ENCODE data around the gene PDE4D.
A peak's percentile ranks its signal among the peaks of the same experiment; 100 is the strongest.
"Not testable (repeated sequence)": the region's sequence is repeated elsewhere in the genome, so short reads cannot be mapped to it uniquely, and the experiment has no call there.

The PDE4D gene

DNA sequence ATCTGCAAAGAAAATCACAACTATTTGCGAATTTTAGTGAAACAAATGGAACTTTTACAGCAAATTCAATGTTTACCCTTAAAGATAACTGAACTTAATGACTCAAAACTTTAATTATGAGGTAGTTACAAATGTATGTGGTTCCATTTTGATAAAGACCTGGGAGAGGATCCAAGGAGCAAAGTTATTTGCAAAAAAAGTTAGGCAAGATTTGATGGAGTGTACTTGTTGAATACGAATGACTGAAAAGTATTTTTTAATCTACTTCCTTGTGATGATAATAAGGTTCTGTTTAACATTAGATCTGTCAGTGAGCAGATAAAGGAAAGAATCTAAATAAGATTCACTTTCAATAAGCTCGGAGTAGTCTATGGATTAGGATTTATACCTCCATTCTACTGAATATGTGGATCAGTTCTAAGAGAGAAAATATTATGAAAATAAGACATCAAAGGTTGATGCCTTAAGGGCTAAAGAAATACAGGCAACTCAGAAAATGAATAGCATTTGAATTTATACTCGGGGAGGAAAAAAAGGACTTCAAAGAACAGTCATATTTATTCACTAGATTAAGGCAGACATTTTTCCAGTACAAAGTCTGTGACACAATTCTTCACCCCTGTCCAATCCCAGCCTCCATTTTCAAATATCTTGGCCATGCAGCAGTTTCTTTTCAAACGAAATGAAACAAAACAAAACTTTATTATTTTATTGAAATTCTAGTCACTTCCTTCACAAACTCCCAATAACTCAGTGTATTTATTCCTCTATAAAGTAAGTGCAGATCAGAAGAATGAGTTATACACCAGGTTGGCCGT is 199.8 kb downstream of the PDE4D start:
- no peak for DNase-seq

DNA sequence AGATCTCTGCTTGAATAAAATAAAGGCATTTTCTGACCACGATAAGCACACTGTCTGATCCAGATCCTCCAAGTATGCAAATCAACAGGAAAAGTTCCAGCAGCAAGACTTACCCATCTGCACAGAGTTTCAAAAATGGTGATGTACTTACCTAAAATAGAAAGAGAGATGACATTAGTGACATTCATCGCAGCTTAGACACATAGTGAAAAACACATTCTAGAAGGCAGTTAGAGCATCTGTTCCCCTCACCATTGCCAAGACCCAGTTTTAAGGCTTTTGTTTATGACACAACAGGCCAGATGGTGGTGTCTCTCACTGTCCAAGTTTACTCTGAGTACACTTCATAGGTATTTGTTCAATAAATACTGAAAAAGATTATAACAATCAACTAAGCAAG is 207.7 kb downstream of the PDE4D start:
- DNase-seq, result peak; percentile 56

DNA sequence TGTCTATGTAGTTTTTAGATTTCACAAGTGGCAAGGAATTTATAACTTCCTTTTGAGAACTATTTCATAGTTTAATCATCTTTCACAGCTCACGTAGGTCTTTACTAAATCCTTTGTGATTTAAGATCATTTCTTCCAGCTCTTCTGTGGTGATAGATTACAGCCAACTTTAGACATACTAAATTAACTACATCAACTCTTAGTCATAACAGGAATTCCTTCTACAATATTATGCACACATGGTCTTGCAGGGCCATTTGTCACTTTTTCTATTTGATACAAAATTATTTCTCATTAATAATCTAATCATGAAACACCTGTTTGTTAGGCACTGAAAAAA is 208.4 kb downstream of the PDE4D start:
- no peak for DNase-seq

DNA sequence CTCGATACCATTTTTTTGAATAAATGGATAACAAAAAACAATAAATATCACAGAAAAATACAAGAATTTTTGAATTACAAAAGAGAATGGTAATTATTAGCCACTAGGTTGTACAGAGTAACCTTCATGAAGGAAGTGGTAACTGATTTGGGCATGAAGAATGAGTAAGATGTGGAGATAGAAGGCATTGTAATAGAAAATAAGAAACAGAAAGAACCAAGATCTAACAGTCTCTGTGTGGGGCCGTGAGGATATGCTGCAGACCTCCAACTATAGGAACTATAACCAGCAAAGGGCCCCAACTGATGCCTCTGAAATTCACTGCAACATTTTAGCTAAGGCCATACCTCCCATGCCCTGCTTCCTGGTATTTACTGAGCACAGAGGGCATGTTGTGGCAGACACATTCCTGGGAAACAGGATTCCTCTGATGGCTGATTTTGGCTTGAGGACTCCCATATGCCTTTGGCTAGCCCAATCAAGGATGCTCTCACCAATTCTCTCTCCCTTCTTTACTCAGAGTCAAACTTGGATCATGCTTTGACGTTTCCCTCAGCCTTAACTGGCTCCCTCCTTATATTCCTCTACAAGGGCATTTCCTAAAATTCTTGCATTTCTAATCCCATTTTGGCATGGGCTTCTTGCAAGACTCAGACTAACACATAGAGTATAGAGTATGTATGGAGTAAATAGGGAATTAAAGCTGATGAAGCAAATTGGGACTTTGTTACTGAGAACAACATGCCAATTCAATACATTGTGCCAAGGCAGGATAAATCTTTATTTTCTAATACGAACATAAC is 208.9 kb downstream of the PDE4D start:
- DNase-seq, result no peak

DNA sequence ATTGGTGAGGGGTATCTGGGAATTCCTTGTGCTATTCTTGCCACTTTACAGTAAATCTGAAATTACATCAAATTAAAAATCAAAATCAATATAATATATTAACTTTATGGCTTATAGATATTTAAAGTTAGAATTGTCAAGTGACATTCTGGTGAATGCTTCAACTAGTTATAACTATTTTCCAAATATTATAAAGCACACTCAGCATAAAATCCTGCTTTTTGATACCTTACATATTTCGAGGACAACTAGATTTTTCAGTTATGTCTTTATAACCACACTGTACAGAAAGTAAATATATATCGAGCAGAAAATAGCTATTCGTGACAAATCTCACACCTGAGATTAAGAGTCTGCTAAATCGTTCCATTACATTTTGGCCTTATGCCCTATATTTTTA is 210.2 kb downstream of the PDE4D start:
- DNase-seq, result no peak

DNA sequence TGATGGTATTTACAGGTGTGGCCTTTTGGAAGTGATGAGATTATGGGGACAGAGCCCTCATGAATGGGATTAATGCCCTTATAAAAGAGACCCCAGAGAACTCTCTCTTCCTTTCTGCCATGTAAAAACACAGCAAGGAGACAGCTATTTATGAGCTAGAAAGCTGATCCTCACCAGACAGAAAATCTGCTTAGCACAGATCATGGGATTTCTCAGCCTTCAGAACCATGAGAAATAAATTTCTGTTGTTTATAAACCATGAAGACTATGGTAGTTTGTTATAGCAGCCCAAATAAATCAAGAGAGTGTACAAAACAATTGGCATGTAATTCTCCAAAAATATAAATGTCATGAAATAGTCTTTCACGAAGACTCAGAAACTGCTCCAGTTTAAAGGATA is 211.0 kb downstream of the PDE4D start:
- DNase-seq, result no peak

DNA sequence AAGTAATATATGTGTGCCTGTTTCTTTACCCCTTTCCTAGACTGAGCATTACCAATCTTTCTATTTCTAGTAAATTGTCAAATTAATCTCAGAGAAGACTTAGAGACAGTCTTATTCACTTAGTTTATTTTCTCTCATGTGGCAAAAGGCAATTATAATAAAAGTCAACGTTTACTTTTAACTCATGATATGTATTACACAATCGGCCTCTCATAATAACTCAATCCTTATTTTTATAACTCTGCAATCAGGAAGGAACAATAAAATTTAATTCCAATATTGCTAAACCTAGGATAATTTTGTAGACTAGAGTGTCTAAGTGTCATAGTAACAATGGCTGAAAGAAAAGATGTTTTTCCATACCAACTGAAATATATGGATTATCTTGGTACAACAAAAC is 214.6 kb downstream of the PDE4D start:
- DNase-seq, result no peak

DNA sequence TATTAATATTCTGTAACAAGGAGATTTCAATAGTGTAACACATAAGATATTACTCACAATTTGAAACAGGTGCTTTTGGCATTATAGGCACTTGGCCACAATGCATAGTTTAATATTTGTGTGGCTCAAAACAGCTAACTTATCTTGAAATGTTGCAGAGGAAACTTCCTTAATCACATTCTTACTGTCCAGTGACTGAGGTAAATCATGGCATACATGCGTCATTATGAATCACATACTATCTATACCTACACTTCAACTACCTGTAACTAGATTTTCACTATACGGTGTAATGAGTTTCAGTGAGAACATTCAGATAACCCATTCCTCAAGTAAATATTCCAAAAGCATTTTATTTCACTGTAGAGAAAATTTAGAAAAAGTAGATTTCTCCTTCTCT is 218.8 kb downstream of the PDE4D start:
- no peak for DNase-seq

DNA sequence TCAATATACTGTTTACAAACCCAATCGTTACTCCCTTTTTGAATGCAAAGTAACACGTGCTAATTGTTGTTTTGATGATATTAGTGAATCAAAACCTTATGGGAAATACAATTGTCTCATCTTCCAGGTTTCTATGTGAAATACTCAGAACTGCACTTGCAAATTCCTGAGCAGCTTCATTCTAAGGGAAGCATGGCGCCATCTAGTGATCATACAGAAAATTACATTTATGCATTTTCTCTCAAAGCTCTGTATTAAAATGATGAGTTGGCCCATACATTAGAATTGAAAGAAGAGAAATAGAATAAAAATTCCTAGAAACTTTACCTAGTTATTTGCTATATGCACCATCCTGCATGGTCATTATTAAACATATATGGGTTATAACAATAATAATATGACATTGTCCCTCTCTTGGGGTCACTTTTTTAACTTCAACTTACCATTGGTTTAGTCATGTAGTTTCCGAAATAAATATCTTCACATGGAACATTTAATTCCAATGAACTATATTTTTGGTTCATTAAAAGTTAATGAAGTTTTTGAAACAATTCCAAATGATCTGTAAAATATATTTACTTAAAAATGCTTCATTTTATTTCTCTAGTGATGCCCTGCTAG is 220.0 kb downstream of the PDE4D start:
- DNase-seq, result no peak

DNA sequence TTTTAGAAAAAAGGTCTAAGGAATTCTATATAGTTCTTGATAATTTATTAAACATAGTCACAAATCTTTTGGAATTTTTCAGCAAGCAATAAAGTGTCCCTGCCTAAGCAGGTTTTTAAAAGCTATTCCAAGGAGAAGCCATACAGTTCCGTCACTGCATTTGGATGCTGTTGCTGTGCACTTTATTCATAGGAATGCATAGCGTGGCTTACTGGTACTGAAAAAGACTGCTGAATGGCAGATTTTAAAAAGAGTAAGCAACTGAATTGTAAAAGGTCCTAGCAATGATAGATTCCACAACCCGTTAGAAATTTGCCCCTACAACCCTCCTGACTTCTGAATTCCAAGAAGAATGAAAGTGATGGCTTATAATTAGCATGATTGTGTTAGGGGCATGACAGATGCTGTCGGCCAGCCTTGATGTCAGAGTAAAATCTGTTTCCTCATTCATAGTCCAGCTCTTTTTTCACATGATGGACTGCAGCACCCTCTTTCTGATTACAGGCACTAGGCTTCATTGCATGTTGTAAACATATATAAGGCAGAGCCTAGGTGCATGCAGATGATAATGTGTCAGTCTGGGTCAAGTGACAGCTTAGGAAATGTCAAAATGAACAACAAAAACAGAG is 227.0 kb downstream of the PDE4D start:
- DNase-seq, result no peak

DNA sequence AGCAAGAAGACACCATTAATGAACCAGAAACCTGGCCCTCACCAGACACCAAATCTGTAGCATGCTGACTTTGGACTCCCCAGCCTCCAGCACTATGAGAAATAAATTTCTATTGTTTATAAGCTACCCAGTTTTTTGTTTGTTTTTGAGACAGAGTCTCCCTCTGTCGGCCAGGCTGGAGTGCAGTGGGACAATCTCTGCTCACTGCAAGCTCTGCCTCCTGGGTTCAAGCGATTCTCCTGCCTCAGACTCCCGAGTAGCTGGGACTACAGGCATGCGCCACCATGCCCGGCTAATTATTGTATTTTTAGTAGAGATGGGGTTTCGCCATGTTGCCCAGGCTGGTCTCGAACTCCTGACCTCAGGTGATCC is 227.7 kb downstream of the PDE4D start:
- not testable (repeated sequence) for DNase-seq

DNA sequence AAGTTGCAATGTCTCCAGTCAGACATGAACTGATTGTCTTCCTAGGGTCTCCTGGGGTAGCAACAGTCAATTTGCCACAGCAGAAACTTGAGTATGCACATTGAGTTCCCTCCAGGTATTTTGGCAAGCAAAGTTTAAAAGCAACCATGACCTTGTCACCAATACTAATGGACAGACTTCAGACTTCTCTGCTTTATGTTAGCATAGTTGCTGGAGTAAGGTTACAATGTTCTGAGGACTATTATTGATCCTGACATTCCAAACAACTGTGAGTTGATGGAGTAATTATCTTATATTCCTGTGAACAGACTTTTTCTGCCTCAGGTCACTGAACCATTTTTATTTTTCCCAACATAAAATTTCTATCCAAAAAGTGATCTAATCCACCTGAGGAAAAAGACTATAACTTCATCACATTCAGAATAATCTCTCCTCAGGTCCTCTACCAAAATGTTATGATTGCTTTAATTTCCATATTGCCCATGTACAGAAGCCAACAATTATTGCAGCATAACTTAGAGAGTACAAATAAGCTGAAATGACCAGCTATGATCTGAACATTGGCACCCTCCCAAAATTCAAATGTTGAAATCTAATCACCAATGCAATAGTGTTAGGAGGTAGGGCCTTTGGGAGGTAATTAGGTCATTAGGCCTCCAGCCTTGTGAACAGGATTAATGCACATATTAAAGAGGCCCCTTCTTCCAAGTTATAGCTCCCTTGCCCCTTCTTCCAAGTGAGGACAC is 228.3 kb downstream of the PDE4D start:
- DNase-seq, result no peak

DNA sequence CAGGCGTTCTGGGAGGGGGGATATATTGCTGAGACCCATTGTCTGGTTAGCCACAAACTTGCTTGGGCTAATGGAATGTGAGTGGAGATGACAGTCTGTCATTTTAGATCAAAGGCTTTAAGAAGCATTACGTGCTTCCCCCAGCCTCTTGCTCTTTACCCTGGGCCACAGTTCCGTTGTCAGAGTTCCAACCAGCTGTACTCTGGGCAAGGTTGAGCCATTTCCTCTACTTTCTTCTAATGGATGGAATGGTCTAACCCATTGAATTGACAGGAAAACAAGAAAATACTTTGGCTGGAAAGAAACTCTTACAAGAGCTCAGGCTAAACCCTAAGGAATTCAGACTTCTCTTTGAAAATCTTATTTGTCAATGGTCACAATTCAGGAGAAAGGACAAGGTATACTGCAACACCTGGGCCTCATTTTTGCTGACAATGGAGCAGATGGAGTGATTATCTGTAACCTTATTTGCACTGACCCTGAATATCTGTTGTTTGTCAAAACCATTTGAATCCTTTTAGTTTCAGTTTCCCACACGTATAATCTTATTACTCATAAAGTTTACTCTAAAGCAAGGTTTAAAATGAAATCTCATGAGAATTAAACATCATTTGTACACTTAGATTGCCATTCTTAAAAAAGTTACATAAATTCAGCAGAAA is 231.4 kb downstream of the PDE4D start:
- no peak for DNase-seq

DNA sequence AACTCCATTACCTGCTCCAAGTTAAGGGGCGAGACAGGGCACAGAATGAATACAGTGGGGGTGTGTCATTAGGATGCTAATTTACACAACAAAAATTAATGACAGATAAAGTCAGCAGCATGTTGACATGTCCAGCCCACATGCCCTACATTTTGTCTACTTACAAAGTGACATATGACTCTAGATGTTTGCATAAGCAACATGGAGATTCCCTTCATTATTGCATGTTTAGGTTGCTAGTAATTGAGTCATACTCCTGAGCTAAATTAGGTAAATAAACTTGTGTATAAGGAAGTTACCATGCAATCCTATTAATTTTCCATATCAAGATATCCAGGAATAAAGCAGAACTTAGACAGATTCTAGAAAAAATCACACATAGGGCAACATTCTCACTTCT is 232.2 kb downstream of the PDE4D start:
- DNase-seq, result no peak

DNA sequence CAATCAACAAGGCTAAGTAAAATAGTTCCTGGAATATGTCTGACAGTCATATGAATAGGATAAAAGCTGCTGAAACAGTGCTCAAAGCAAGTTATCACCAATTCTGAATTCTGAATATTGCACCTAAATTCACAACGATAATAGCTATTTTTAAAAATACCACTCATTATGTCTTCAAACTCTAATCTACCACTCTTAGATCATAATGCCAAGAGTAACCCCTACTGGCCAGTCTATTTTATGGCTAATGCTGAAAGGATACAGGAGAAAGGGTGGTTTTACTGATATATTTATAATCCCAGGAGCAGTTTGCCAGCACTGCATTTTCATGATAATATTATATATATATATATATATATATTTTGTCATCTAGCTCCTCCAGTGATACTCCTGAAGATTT is 232.8 kb downstream of the PDE4D start:
- no peak for DNase-seq

DNA sequence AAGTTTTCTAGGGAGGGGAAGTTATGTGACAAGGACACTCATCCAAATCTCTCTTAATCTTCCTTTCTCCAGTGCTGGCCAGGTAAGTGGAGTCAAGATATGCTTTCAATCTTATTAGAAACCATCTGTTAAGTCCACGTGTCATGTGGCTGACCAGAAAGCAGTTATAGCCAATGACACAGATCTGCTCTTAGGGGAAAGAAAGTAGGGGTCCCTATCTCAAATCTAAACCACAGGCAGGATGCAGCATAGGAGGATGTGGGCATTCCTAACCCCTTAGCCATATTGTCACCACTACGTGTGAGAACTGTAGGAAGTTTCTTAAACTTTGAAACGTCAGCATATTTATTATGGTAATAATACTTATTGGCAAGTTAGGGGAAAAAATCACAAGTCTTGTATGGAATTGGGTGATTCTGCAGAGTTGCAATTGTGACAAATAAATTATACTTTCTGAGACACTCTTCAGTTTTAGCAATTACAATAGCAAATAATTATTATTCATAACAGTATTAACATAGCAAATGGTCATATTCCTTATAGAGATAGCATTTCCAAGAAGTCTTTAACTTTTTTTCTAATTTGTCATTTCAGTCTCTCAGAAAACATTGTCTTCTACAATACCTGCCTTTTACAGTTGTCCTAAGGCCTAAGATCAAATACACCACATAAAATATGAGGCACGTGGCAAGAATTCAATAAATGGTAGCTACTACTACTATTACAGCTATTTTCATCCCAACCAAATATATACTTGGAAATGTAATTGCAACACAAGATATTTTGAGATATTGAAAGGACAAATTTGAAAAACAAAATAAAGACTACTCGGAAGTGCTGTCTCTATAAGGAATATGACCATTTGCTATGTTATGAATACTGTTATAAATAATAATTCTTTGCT is 236.9 kb downstream of the PDE4D start:
- DNase-seq, result no peak

DNA sequence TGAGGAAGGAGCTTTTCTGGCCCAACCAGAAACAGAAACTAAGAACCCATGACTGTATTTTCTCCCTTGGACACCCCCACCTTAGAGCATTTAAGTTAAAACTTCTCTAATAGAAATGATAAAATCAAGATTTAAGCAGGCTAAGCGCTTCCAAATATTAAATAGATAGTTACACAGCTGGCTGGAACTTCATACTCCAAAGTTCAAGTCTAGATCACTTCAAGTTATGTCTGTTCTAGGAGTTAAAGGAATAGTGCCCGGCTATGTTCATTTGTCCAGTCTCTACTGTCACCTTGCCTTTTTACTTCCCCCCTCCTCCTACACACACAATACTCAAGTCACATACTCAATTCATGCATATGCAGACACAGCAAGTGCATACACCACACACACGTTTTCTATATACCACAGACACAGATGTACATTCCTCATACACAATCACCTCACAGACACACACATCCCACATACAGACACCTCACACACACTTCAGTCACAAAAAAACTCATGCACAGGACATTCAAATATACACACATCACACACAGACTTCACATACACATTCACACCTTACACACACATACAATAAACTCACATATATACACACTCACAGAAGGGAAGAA is 237.7 kb downstream of the PDE4D start:
- no peak for DNase-seq

DNA sequence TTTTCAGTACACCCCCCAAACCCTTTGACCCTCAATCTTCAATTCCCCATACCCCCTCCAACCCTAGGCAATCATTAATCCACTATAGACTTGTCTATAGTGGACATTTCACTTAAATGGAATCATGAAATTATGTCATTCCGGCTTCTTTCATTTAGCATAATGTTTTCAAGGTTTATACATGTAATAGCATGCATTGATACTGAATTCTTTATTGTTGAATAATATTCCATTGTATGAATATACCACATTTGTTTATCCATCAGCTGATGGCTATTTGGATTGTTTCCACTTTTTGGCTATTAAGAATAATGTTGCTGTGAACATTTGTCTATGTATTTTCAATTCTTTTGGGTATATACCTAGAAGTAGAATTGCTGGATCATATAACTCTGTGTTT is 238.8 kb downstream of the PDE4D start:
- DNase-seq, result no peak

DNA sequence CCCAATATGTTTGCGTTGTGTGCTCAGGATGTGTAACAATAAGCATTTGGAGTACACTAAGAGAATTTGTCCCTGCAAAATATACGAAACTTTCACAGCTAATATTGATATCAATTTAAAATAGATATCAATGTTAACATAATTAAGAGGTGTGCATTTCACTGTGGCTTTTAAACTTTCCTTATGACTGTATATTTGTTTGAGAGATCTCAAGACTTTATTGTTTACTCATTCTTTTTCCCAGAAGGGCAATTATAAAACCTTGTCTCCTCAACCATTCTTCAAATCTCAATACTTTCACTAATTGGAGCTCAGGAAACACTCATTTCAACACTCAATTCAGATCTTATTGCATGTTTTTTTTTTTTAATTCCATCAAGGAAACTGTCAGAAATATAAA is 241.1 kb downstream of the PDE4D start:
- no peak for DNase-seq

Data from femur (tissue), 1 donor.